CD4-positive, CD25-positive, alpha-beta regulatory T cell (primary cell): Measurements from ENCODE around the gene ZFX. TPM values are rescaled to one million over a fixed set of nuclear protein-coding genes. Genes with fewer than 3 reads are reported as not detected.

Source experiments
- ATAC-seq, 2 donors: fragments of 150-1000 bp; cut with Tn5 transposase; one replicate each; pipeline ENCODE4 v1.10.0; 2021; ENCODE audit warnings: low read depth in 2 of 2, moderate number of reproducible peaks in 2 of 2, moderate library complexity in 1 of 2
- DNase-seq, 3 donors: peaks; one replicate each; pipeline versions ENCODE4 v3.0.0 to v3.0.0-alpha.2; 2012 to 2022; ENCODE audit warnings: mixed read lengths in 1 of 3
- H3K27ac ChIP-seq: one replicate; pipeline ENCODE4 v1.7.0; 2013; ENCODE audit warnings: mild to moderate bottlenecking, low read length; ENCODE audit not compliant: insufficient read depth, poor library complexity, severe bottlenecking
- H3K27me3 ChIP-seq: one replicate; pipeline ENCODE4 v1.7.0; 2013; ENCODE audit warnings: low read length; ENCODE audit not compliant: control insufficient read depth, insufficient read depth
- H3K36me3 ChIP-seq: one replicate; pipeline ENCODE4 v1.7.0; 2013; ENCODE audit warnings: mild to moderate bottlenecking, low read length, moderate library complexity; ENCODE audit not compliant: control insufficient read depth, insufficient read depth
- H3K4me1 ChIP-seq: 2 replicates; pipeline ENCODE4 v1.7.0; 2013; ENCODE audit warnings: mild to moderate bottlenecking, low read length; ENCODE audit not compliant: insufficient read depth, control insufficient read depth, poor library complexity, severe bottlenecking
- H3K4me3 ChIP-seq: one replicate; pipeline ENCODE4 v1.7.0; 2013; ENCODE audit warnings: low read depth, mild to moderate bottlenecking, low read length, moderate library complexity
- H3K9me3 ChIP-seq, 2 experiments: 1 replicate in 1 of 2; 2 replicates in 1 of 2; pipeline ENCODE4 v1.7.0; 2013; ENCODE audit warnings: low read length in 2 of 2, mild to moderate bottlenecking in 1 of 2, moderate library complexity in 1 of 2; ENCODE audit not compliant: control insufficient read depth in 2 of 2
- H3K27ac Mint-ChIP-seq, 3 donors: one replicate each; pipeline ENCODE4 v1.8.0; 2020 to 2022; ENCODE audit warnings: mild to moderate bottlenecking in 3 of 3, mixed read lengths in 3 of 3, moderate library complexity in 2 of 3
- H3K27me3 Mint-ChIP-seq: one replicate; pipeline ENCODE4 v1.8.0; 2022; ENCODE audit warnings: mild to moderate bottlenecking, mixed read lengths
- H3K36me3 Mint-ChIP-seq: one replicate; pipeline ENCODE4 v1.8.0; 2020; ENCODE audit warnings: mixed read lengths
- H3K4me1 Mint-ChIP-seq, 4 donors: one replicate each; pipeline ENCODE4 v1.8.0; 2020 to 2022; ENCODE audit warnings: mixed read lengths in 4 of 4, mild to moderate bottlenecking in 1 of 4
- H3K4me3 Mint-ChIP-seq, 4 donors: one replicate each; pipeline ENCODE4 v1.8.0; 2020 to 2022; ENCODE audit warnings: mild to moderate bottlenecking in 4 of 4, mixed read lengths in 4 of 4, moderate library complexity in 3 of 4
- H3K9me3 Mint-ChIP-seq, 7 donors: one replicate each; pipeline ENCODE4 v1.8.0; 2020 to 2022; ENCODE audit warnings: mixed read lengths in 7 of 7, mild to moderate bottlenecking in 3 of 7, moderate library complexity in 2 of 7
- polyA plus RNA-seq, 4 donors: library from polyadenylated mRNA; unstranded; fragments of 300-500 nt; fragmentation: Illumina TruSeq; gene quantifications; one replicate each; pipeline ENCODE4 v1.2.3, GENCODE V29; 2021
- total RNA-seq: library from RNA; stranded (reverse); gene quantifications from one replicate; pipeline ENCODE4 v1.2.3, GENCODE V29; 2022

Gene ZFX
- total and polyA plus RNA-seq, 5 donors from 2014 or later, result 20.4 to 104 (median 39.2) TPM

- DNase-seq, result no peak
These were observed 93.2 kb downstream of the ZFX start for GRCh38 chrX:24242649-24243175.

GRCh38 chrX:24243188-24243587, 93.7 kb downstream of the ZFX start:
- peaks cover 0 to 2% (median 0%) of the 10 kb centered on the region in 7 donors for H3K9me3 Mint-ChIP-seq

More at GRCh38 chrX:24242649-24243175, 93.2 kb downstream of the ZFX start:
- no peak overlapping the region for H3K27ac Mint-ChIP-seq
- H3K27me3 ChIP-seq, result no peaks in the 10 kb centered on the region
- no peaks in the 10 kb centered on the region for H3K4me1 ChIP-seq
- no peak for ATAC-seq
- no peak overlapping the region for H3K27ac ChIP-seq
- peaks cover 9% of the 10 kb centered on the region for H3K27me3 Mint-ChIP-seq
- no peaks in the 10 kb centered on the region for H3K9me3 ChIP-seq
- no peak overlapping the region for H3K4me3 ChIP-seq
- H3K4me3 Mint-ChIP-seq, result no peak overlapping the region
- no peaks in the 10 kb centered on the region for H3K36me3 ChIP-seq
- no peaks in the 10 kb centered on the region for H3K36me3 Mint-ChIP-seq
- peaks cover 0 to 2% (median 0%) of the 10 kb centered on the region in 7 donors for H3K9me3 Mint-ChIP-seq
- H3K4me1 Mint-ChIP-seq, result no peaks in the 10 kb centered on the region

GRCh38 chrX:24243692-24244091, 94.2 kb downstream of the ZFX start:
- no peak for DNase-seq
- no peaks in the 10 kb centered on the region for H3K36me3 Mint-ChIP-seq

More at GRCh38 chrX:24243188-24243587, 93.7 kb downstream of the ZFX start:
- no peaks in the 10 kb centered on the region for H3K4me1 ChIP-seq
- no peak overlapping the region for H3K4me3 ChIP-seq
- Mint-ChIP-seq H3K27ac (no peak overlapping the region), H3K27me3 (peaks cover 9% of the 10 kb centered on the region), H3K4me1 (no peaks in the 10 kb centered on the region), H3K4me3 (no peak overlapping the region), H3K36me3 (no peaks in the 10 kb centered on the region)
- H3K27me3 ChIP-seq, result no peaks in the 10 kb centered on the region
- no peak for ATAC-seq
- H3K9me3 ChIP-seq, result no peaks in the 10 kb centered on the region
- no peaks in the 10 kb centered on the region for H3K36me3 ChIP-seq
- no peak for DNase-seq
- no peak overlapping the region for H3K27ac ChIP-seq

GRCh38 chrX:24245202-24245601, 95.7 kb downstream of the ZFX start:
- Histone ChIP-seq H3K9me3 (no peaks in the 10 kb centered on the region), H3K4me3 (no peak overlapping the region), H3K27me3 (no peaks in the 10 kb centered on the region), H3K4me1 (no peaks in the 10 kb centered on the region), H3K36me3 (no peaks in the 10 kb centered on the region), H3K27ac (no peak overlapping the region)
- ATAC-seq (no peak), DNase-seq (no peak)
- H3K27me3 Mint-ChIP-seq, result peaks cover 10% of the 10 kb centered on the region
- no peaks in the 10 kb centered on the region for H3K4me1 Mint-ChIP-seq
- H3K27ac Mint-ChIP-seq, result no peak overlapping the region
- peaks cover 0 to 2% (median 0%) of the 10 kb centered on the region in 7 donors for H3K9me3 Mint-ChIP-seq
- H3K36me3 Mint-ChIP-seq, result no peaks in the 10 kb centered on the region
- H3K4me3 Mint-ChIP-seq, result no peak overlapping the region

More at GRCh38 chrX:24243692-24244091, 94.2 kb downstream of the ZFX start:
- no peak for ATAC-seq
- H3K4me1 ChIP-seq, result no peaks in the 10 kb centered on the region
- H3K27ac Mint-ChIP-seq, result no peak overlapping the region
- H3K27me3 Mint-ChIP-seq, result peaks cover 9% of the 10 kb centered on the region
- no peaks in the 10 kb centered on the region for H3K4me1 Mint-ChIP-seq
- no peaks in the 10 kb centered on the region for H3K27me3 ChIP-seq
- no peak overlapping the region for H3K27ac ChIP-seq
- H3K4me3 Mint-ChIP-seq, result no peak overlapping the region
- H3K36me3 ChIP-seq, result no peaks in the 10 kb centered on the region
- H3K9me3 ChIP-seq, result no peaks in the 10 kb centered on the region
- H3K9me3 Mint-ChIP-seq, result peaks cover 0 to 2% (median 0%) of the 10 kb centered on the region in 7 donors
- no peak overlapping the region for H3K4me3 ChIP-seq

- H3K4me3 Mint-ChIP-seq, result no peak overlapping the region
- no peaks in the 10 kb centered on the region for H3K9me3 ChIP-seq
- peaks cover 8% of the 10 kb centered on the region for H3K27me3 Mint-ChIP-seq
- H3K4me1 Mint-ChIP-seq, result no peaks in the 10 kb centered on the region
- no peaks in the 10 kb centered on the region for H3K36me3 ChIP-seq
- H3K27ac ChIP-seq, result no peak overlapping the region
- no peak overlapping the region for H3K4me3 ChIP-seq
- no peaks in the 10 kb centered on the region for H3K27me3 ChIP-seq
- H3K4me1 ChIP-seq, result no peaks in the 10 kb centered on the region
- no peak for DNase-seq
- no peak overlapping the region for H3K27ac Mint-ChIP-seq
- no peak for ATAC-seq
- no peaks in the 10 kb centered on the region for H3K36me3 Mint-ChIP-seq
- H3K9me3 Mint-ChIP-seq, result peaks cover 0 to 2% (median 0%) of the 10 kb centered on the region in 7 donors
These were observed 98.5 kb downstream of the ZFX start for GRCh38 chrX:24248042-24248441.

GRCh38 chrX:24253030-24253429, 103.5 kb downstream of the ZFX start:
- ATAC-seq, result no peak
- no peaks in the 10 kb centered on the region for H3K27me3 ChIP-seq
- no peaks in the 10 kb centered on the region for H3K9me3 ChIP-seq
- H3K4me3 ChIP-seq, result no peak overlapping the region
- no peaks in the 10 kb centered on the region for H3K4me1 ChIP-seq
- H3K27ac ChIP-seq, result no peak overlapping the region
- Mint-ChIP-seq H3K4me1 (no peaks in the 10 kb centered on the region), H3K27ac (no peak overlapping the region), H3K36me3 (no peaks in the 10 kb centered on the region), H3K4me3 (no peak overlapping the region), H3K9me3 (peaks cover 0 to 1% (median 0%) of the 10 kb centered on the region in 7 donors), H3K27me3 (peaks cover 13% of the 10 kb centered on the region)
- no peak for DNase-seq
- H3K36me3 ChIP-seq, result no peaks in the 10 kb centered on the region

- Mint-ChIP-seq H3K4me1 (no peaks in the 10 kb centered on the region), H3K27me3 (peaks cover 13% of the 10 kb centered on the region), H3K27ac (no peak overlapping the region), H3K36me3 (no peaks in the 10 kb centered on the region), H3K9me3 (peaks cover 0 to 1% (median 0%) of the 10 kb centered on the region in 7 donors), H3K4me3 (no peak overlapping the region)
- no peaks in the 10 kb centered on the region for H3K36me3 ChIP-seq
- no peak overlapping the region for H3K27ac ChIP-seq
- H3K27me3 ChIP-seq, result no peaks in the 10 kb centered on the region
- DNase-seq, result no peak
- ATAC-seq, result no peak
- H3K4me1 ChIP-seq, result no peaks in the 10 kb centered on the region
- no peak overlapping the region for H3K4me3 ChIP-seq
- no peaks in the 10 kb centered on the region for H3K9me3 ChIP-seq
These were observed 103.9 kb downstream of the ZFX start for GRCh38 chrX:24253469-24253868.

- Mint-ChIP-seq H3K27me3 (peaks cover 9% of the 10 kb centered on the region), H3K4me3 (no peak overlapping the region), H3K27ac (no peak overlapping the region), H3K9me3 (peaks cover 0 to 1% (median 0%) of the 10 kb centered on the region in 7 donors), H3K36me3 (no peaks in the 10 kb centered on the region), H3K4me1 (peaks cover 0 to 7% (median 5%) of the 10 kb centered on the region in 4 donors)
- ATAC-seq (no peak), DNase-seq (no peak)
- Histone ChIP-seq H3K4me3 (no peak overlapping the region), H3K4me1 (no peaks in the 10 kb centered on the region), H3K9me3 (no peaks in the 10 kb centered on the region), H3K27me3 (no peaks in the 10 kb centered on the region), H3K36me3 (no peaks in the 10 kb centered on the region), H3K27ac (no peak overlapping the region)
These were observed 107.5 kb downstream of the ZFX start for GRCh38 chrX:24257011-24257410.
